Measurements from ENCODE around the gene ADAMTS12. TPM values are rescaled to one million over a fixed set of nuclear protein-coding genes. Genes with fewer than 3 reads are reported as not detected.

The ADAMTS12 gene
- total RNA-seq, 1 donor, result 6.9 TPM

- peaks cover 32% of the 10 kb centered on the region for H4K20me1 ChIP-seq (ENCODE audit: insufficient read depth, low read length)
- H3K79me2 ChIP-seq (ENCODE audit: insufficient read depth, low read length), result peaks cover 49% of the 10 kb centered on the region
- H3K9me3 ChIP-seq (ENCODE audit: low read depth, low read length), result no peaks in the 10 kb centered on the region
- TF ChIP-seq, protein P1, sequence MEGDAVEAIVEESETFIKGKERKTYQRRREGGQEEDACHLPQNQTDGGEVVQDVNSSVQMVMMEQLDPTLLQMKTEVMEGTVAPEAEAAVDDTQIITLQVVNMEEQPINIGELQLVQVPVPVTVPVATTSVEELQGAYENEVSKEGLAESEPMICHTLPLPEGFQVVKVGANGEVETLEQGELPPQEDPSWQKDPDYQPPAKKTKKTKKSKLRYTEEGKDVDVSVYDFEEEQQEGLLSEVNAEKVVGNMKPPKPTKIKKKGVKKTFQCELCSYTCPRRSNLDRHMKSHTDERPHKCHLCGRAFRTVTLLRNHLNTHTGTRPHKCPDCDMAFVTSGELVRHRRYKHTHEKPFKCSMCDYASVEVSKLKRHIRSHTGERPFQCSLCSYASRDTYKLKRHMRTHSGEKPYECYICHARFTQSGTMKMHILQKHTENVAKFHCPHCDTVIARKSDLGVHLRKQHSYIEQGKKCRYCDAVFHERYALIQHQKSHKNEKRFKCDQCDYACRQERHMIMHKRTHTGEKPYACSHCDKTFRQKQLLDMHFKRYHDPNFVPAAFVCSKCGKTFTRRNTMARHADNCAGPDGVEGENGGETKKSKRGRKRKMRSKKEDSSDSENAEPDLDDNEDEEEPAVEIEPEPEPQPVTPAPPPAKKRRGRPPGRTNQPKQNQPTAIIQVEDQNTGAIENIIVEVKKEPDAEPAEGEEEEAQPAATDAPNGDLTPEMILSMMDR (IDR thresholded peaks at IDR 0.05; ENCODE audit: extremely low read depth, low read depth, low read length), result no peak
- peak overlapping the region; percentile 95 for H3K4me2 ChIP-seq (ENCODE audit: insufficient read depth, low read length)
- H3K36me3 ChIP-seq (ENCODE audit: insufficient read depth, low read length), result peaks cover 5% of the 10 kb centered on the region
- peak overlapping the region; percentile 82 for H3K4me3 ChIP-seq (ENCODE audit: insufficient read depth, low read length)
- peak overlapping the region; percentile 47 for H2AFZ ChIP-seq (ENCODE audit: low read length)
- H3K4me1 ChIP-seq (ENCODE audit: insufficient read depth, low read length), result peaks cover 57% of the 10 kb centered on the region
- no peaks in the 10 kb centered on the region for H3K27me3 ChIP-seq (ENCODE audit: insufficient read depth, low read length)
- DNase-seq (ENCODE audit: insufficient read length, low spot score, missing footprints), result no peak
- H3K27ac ChIP-seq (ENCODE audit: low read depth, low read length), result peak overlapping the region; percentile 84
Measured at GRCh38 chr5:33891446-33891787, 373 bp downstream of the ADAMTS12 start.

- H3K9me3 ChIP-seq (ENCODE audit: low read depth, low read length), result no peaks in the 10 kb centered on the region
- TF ChIP-seq, protein P1 (IDR thresholded peaks at IDR 0.05; ENCODE audit: extremely low read depth, low read depth, low read length), result peak; percentile 38
- peak overlapping the region; percentile 82 for H3K4me3 ChIP-seq (ENCODE audit: insufficient read depth, low read length)
- peak overlapping the region; percentile 84 for H3K27ac ChIP-seq (ENCODE audit: low read depth, low read length)
- no peak overlapping the region for H2AFZ ChIP-seq (ENCODE audit: low read length)
- H3K4me2 ChIP-seq (ENCODE audit: insufficient read depth, low read length), result peak overlapping the region; percentile 95
- peaks cover 56% of the 10 kb centered on the region for H3K4me1 ChIP-seq (ENCODE audit: insufficient read depth, low read length)
- H3K79me2 ChIP-seq (ENCODE audit: insufficient read depth, low read length), result peaks cover 60% of the 10 kb centered on the region
- peaks cover 34% of the 10 kb centered on the region for H4K20me1 ChIP-seq (ENCODE audit: insufficient read depth, low read length)
- no peaks in the 10 kb centered on the region for H3K27me3 ChIP-seq (ENCODE audit: insufficient read depth, low read length)
- peaks cover 6% of the 10 kb centered on the region for H3K36me3 ChIP-seq (ENCODE audit: insufficient read depth, low read length)
- peak; percentile 62 for DNase-seq (ENCODE audit: insufficient read length, low spot score, missing footprints)
Measured at GRCh38 chr5:33890131-33891032, 1.4 kb downstream of the ADAMTS12 start.

DNA sequence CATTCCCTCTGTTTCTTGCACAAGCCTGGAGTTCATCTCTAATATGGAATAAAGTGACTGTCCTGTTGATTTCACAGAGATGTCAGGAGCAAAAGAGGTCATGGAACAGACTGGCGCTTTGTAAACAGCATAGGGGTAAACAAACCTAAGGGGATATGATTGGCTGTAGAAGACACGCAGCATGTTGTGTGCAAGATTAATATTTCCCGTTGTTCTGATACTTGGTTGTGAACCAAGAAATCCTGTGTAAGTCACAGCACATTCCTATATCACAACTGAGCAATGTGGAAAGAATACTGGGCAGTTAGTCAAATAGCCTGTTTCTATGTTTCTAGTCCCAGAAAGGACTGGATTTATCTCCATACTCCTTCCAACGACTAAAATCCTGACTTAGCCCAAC, 3.2 kb downstream of the ADAMTS12 start:
- peak overlapping the region; percentile 5 for H3K4me3 ChIP-seq (ENCODE audit: insufficient read depth, low read length)
- peaks cover 38% of the 10 kb centered on the region for H3K4me1 ChIP-seq (ENCODE audit: insufficient read depth, low read length)
- H3K27ac ChIP-seq (ENCODE audit: low read depth, low read length), result peak overlapping the region; percentile 5
- DNase-seq (ENCODE audit: insufficient read length, low spot score, missing footprints), result no peak
- peaks cover 75% of the 10 kb centered on the region for H3K79me2 ChIP-seq (ENCODE audit: insufficient read depth, low read length)
- no peak overlapping the region for H2AFZ ChIP-seq (ENCODE audit: low read length)
- H3K4me2 ChIP-seq (ENCODE audit: insufficient read depth, low read length), result peak overlapping the region; percentile 95
- no peaks in the 10 kb centered on the region for H3K27me3 ChIP-seq (ENCODE audit: insufficient read depth, low read length)
- TF ChIP-seq, protein P1 (IDR thresholded peaks at IDR 0.05; ENCODE audit: extremely low read depth, low read depth, low read length), result no peak
- H4K20me1 ChIP-seq (ENCODE audit: insufficient read depth, low read length), result peaks cover 47% of the 10 kb centered on the region
- H3K36me3 ChIP-seq (ENCODE audit: insufficient read depth, low read length), result peaks cover 6% of the 10 kb centered on the region
- no peaks in the 10 kb centered on the region for H3K9me3 ChIP-seq (ENCODE audit: low read depth, low read length)

DNA sequence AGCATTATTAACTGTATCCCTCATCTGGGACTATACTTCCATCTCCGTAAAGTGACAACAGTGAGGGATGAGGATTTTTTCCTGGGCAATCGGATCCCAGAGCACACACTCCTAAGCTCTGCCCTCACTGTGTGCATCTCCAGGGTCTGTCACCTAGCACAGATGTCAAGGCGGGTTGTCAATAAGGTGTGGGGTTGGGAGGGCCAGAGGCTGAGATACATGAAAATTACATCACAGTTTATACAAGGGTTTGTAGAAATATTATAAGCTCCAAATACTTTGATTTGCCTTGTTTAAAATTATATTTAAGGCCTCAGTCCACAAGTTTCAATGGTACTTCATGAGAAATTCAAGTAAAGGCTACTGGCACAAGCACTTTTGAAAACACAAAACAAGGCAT, 4.5 kb downstream of the ADAMTS12 start:
- no peak overlapping the region for H2AFZ ChIP-seq (ENCODE audit: low read length)
- H3K27me3 ChIP-seq (ENCODE audit: insufficient read depth, low read length), result no peaks in the 10 kb centered on the region
- DNase-seq (ENCODE audit: insufficient read length, low spot score, missing footprints), result no peak
- TF ChIP-seq, protein P1 (IDR thresholded peaks at IDR 0.05; ENCODE audit: extremely low read depth, low read depth, low read length), result no peak
- no peaks in the 10 kb centered on the region for H3K9me3 ChIP-seq (ENCODE audit: low read depth, low read length)
- H4K20me1 ChIP-seq (ENCODE audit: insufficient read depth, low read length), result peaks cover 51% of the 10 kb centered on the region
- peaks cover 6% of the 10 kb centered on the region for H3K36me3 ChIP-seq (ENCODE audit: insufficient read depth, low read length)
- peaks cover 25% of the 10 kb centered on the region for H3K4me1 ChIP-seq (ENCODE audit: insufficient read depth, low read length)
- H3K4me3 ChIP-seq (ENCODE audit: insufficient read depth, low read length), result no peak overlapping the region
- no peak overlapping the region for H3K27ac ChIP-seq (ENCODE audit: low read depth, low read length)
- H3K79me2 ChIP-seq (ENCODE audit: insufficient read depth, low read length), result peaks cover 87% of the 10 kb centered on the region
- H3K4me2 ChIP-seq (ENCODE audit: insufficient read depth, low read length), result no peak overlapping the region
